ENCODE measurements around the gene NRDE2.

Gene NRDE2

DNA sequence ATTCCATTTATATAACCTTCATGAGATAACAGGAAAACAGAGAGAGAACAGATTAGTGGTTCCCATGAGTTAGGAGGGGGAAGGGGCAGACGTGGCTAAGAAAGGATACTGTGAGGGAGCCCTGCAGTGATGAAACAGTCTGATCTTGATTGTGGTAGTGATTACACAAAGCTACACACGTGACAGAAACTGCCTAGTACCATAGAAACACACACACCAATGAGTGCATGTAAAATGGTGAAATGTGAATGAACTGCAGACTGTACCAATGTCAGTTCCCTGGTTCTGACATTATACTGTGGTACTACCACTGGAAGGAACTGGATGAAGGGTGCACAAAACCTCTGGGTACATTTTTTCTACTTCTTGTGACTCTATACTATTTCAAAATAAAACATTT is 36.9 kb downstream of the NRDE2 start:
- no peak for DNase-seq

DNA sequence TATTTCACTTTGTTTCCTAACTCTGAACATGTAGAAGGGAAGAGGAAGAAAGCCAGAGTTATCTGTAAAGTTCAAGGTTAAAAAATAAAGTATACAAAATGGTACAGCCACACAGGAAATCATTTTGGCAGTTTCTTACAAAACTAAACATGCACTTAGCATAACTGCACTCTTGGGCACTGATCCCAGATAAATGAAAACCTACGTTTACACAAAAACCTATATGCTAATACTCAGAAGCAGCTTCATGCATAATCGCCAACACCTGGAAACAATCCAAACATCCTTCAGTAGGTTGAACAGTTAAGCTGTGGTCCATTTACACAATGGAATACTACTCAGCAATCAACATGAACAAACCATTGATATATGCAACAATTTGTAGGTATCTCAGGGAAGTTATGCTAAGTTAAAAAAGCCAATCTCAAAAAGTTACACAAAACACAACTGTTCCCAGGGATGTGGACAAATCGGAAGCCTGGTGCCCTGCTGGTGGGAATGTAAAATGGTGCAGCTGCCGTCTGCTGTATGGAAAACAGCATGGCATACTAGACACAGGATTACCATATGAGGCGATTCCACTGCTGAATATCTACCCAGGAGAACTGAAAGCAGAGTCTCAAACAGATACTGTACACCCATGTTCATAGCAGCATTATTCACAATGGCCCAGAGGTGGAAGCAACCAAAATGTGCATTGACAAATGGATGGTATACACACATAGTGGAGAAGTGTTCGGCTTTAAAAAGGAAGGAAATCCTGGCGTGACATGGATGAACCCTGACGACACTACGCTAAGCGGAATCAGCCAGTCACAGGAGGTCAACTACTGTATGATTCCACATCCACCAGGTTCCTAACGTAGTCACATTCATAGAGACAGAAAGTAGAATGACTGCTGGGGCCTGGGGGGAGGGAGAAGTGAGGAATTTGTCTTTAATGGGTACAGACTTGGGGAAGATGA is 37.7 kb downstream of the NRDE2 start:
- no peak for DNase-seq

DNA sequence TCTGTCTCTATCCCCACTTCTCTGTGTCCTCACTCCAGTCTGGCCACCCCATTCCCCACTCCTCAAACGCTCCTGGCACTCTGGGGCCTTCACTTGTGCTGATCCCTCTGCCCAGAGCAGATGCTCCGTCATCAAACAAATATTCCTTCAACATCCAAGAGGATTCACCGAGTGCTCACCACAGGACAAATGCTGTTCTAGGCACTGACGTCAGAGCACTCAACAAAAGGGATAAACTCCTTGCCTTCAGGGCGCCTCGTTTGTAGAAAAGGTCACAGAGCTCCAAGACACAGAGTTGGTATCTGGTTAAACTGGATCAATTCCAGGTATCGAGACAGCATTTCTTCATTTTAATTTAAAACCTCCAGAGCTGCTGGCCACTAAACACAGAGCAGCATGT is 40.0 kb downstream of the NRDE2 start:
- no peak for DNase-seq

DNA sequence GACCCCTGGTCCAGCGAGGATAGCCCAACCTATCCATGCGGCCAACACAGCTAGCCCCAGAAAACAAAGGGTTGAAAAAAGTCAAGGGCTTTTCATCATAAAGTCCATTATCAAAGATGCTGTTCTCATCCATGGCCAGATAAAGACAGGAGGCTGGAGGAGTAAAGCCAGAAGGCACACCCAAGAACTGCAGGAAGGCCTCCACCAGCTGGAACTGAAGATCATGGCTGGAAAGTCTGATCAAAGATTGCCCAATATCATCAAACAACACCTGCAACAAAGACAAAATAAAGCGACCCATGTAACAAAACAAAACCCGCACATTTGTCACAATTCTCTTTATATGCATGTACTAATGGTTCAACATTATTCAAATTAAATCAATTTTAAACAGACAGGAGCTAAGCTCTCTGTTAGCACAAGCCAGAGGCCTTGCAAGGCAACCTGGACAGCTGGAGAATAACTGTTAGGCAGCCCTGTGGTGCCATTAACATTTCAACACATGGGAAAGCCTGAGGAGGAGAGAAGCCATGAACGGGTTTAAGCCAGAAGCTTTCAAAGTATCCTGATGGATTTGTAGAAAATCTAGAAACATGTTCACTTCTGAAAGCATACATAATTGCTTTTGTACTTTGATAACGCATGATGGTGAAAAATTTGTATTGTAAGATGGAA is 41.3 kb downstream of the NRDE2 start:
- DNase-seq: no peak

DNA sequence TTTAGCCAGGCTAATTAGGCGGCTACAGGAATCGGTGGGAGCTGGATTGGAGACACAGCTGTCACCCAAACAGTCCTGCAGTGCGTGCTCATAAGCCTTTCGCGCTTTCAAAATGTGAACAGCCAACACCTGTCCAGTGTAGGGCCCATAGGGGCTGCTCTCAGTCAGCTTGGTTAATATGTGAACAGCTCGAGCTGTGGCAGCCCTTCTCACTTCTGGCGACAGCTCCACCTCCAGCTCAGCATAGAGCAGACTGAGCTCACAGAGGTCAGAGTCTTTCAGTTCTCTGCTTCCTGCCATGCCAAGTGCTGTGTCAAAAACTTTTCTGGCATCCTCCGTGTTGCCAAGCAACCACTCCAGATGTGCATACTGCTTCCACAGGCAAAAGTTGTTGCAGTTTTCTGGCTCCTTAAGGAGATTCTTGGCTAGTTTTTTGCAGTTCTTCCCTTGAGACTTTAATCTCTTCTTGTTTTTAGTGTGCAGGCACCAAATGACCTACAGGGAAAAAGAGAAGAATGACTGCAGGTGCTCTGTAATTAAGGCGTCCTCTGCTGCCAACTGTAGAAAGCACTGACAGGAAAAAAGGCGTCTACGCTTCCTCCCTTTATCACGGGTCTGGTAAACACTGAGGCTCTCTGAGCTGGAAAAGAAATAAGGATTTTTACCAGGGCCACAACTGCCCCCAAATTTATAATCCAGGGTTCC is 42.9 kb downstream of the NRDE2 start:
- DNase-seq: no peak

DNA sequence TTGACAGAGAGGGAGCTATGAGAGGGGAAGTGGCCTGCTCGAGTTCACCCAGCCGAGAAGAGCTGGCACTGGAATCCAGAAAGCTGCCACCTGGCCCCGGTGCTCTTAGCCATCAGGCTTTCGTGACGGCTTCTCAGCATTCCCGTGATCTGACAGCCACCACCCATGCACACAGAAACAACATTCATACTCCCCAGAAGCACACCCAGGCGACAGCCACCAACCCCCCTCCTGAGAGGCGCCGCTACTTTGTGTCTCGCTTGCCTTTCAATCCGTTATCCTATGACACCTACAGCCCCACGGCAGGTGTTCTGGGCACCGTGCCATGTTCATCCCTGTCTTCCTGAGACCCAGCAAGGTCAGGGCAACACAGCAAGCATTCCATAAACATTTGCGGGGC is 44.0 kb downstream of the NRDE2 start:
- no peak for DNase-seq

DNA sequence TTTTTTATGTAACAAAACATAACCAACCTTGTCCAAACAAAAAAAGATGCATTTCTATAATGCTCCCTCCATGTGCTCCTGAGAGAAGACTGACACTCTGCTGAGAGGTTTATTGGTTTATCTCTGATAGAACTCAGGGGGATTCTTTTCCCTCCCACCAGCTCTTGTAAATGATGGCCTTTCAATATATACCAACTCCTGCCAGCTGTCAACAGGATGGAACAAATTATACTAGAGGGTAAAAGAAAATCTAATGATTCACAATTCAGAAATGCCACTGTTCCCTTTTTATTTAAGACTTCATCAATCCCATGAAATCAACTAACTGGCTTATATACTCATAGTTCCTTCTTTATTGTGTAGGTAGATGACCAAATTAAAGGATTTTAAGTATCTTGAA is 50.0 kb downstream of the NRDE2 start:
- DNase-seq: no peak

DNA sequence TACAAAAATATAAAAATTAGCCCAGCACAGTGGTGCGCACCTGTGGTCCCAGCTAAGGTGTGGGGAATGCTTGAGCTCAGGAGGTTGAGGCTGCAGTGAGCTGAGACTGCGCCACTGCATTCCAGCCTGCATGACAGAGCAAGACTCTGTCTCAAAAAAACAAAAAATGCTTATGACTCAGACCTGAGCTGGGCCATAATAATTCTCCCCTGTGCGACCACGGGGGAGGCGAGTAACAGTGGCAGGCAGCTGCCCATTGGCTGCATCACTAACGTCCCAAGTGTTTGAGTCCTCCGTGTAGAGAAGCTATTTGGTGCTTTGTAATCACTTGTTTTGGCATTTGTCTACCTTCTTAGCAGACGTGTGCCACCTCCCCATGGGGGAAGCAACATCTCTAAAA is 50.5 kb downstream of the NRDE2 start:
- DNase-seq: no peak

DNA sequence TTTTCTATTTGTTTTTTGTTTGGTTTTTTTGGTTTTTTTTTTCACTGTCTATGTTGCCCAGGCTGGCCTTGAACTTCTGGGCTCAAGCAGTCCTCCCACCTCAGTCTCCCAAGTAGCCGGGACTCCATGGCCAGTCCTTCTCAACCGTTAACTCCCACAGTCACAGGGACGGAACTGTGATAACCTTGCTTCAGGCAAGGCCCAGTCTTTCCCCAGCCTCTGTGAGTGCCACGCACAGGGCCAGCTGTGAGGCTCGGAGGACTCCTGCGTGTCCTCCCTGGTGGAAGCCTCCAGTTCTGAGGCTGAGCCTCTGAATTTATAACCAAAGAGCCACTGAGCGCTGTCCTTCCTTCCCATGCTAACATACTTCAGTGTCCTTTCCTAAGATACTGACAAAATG is 51.6 kb downstream of the NRDE2 start:
- no peak for DNase-seq

DNA sequence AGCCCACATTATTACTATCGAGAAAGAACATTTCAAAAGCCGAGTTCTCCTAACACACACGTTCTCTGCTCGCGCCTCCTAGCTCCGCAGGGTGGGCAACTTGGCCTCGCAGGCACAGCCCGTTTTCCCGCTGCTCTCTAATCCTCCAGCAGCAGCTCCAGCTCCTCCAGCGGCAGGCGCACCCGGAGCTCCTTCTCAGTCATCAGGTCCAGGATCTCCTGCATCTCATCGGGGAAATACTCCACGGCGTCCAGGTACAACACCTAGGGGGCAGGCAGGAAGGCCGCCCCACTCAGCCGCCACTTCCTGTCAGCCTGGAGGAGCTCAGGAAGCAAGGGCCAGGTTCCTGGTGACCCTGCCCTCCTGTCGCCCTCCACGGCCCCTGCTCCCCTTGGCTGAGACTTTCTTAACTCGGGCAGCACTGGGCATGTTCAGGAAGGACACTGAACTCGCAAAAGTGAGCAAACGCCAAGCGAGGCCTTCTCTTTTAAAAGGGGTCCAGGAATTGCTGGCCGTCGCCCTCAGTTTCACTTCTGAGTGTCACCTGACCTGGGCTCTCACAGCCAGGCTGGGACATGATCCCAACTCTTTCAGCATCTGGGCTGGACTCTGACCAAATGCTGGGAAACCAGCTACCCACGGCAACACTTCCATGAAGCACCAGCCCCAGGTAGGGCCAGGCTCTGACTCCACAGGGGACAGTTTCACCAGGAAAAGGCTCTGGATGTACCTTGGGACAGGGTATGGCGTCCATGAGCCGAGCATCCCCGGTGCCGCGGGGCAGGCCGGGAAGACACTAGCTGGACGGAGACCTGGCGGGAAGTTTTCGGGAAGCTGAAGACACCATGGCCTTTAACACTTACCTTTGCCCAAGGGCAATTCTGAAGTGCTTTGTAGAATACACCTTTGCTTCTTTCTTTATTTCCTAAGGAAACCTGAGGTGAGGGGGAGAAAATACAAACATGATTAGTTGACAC is 53.3 kb downstream of the NRDE2 start:
- no peak for DNase-seq

DNA sequence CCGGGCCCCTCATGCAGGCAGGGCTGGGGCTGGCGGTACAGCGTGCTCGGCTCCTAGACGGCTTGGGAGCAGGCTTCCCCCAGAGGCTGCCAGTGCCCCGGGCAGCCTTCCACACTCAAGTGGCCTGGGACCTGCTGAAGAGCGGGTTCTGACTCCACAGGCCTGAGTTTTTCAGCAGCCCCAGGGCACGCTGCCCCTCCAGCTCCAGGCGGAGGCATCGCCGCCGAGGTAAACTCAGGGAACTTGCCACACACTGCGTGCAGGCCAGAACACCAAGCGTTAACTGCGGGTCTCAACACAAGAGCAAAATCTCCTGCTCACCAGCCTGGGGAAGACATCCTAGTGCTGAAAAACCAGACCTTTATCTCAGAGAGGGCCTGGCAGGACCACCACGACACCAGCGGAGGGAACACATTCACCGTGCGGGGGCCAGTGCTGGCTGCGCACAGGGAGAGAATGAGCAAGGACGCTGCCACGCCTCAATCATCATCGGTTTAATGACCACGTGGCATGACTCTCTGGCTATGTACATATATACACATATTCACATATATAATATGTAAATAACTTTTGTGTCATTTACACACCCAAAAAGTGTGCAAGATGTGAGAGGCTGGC is 54.1 kb downstream of the NRDE2 start:
- DNase-seq: no peak

DNA sequence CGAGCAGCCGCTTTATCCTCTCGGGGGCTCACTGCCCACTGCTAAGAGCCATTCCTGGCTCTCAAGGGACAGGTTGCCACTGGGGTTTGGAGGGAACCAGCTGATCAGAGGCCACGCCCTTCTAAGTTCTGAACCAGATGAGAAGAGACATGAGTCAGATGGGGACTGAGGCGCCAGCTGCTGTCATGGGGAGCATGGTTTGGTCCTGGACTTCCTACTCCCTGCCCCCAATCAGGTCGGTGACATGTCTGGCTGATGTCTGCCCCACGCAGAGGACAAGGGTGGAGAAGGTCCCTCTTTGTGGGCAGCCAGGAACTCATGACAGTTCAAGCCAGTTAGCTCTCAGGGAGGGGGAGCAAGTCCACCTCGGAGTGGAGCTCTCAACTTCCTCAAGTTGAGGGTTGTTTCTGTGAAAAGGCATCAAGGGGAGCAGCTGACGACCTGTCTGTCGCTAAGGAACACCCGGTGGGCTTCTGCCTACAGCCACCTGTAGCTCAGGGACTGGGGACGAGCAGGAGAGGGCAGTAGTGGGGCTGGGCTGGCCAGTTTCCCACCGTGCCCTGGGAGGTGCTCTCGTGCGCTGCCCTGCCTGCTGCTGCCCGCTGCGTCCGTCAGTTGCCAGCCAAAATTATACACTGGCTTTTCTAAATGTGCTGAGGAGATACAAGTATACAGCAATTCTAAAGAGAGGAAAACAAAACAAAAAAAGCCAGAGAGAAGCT is 54.9 kb downstream of the NRDE2 start:
- no peak for DNase-seq

DNA sequence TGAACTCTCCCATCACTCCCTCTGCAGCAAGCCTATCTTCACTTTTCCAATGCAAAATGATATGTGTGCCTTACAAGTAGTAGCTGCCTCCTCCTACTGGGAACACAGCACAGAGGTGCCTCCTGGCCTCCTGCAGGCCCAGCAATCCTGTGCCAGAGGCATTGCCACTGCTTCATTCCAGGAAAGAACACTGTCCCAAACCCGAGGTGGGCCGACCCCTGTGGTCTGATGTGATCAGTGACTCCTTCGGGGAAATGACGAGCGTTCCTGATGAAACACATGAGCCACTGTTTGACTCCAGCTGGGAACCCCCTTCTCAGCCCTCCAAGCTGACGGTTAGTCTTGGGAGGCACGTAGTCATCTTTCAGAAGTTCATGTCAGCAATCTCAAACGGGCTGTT is 55.9 kb downstream of the NRDE2 start:
- no peak for DNase-seq

DNA sequence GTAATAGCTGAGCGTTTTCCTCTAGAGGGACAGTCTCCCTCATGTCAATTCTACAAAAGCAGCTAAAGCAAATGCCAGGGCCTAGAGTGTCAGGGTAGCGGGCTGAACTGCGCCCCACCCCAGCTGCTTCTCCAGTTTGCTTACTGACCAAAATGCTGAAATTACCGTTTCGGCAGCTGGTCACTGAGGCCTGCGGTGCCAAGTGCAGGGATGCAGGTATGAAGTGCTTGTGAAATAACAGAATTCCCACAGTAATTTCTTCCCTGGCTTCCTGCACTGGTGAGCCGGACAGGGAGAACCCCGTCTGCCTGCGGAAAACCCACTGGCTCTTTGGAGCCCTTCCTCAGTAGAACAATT is 56.3 kb downstream of the NRDE2 start:
- DNase-seq: no peak

DNA sequence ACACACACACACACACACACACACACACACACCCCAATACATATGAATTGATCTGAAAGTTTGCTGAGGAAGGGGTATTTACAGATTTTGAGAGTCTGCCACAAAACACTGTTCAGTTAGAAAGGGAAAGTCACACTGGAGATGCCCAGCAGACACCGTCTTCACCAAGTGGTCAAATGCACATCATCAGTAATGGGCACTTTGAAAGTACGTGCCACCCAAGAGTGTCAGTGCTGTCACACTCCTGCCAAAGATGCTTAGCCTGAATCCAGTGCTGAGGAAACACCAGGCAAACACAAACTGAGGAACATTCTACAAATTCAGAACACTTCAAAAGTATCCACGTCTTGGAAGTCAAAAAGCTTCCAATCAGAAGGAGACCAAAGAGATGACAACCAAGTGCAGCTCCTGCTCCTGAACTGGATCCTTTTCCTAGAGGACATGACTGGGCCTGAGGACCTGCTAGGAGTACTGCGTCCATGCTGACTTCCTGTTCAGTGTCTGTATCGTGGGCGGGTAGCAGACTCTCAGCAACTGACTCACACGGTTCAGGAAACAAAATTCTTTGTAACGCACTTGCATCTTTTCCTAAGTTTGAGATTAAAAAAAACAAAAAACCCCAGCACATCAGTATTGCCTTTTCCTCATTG is 56.8 kb downstream of the NRDE2 start:
- no peak for DNase-seq

DNA sequence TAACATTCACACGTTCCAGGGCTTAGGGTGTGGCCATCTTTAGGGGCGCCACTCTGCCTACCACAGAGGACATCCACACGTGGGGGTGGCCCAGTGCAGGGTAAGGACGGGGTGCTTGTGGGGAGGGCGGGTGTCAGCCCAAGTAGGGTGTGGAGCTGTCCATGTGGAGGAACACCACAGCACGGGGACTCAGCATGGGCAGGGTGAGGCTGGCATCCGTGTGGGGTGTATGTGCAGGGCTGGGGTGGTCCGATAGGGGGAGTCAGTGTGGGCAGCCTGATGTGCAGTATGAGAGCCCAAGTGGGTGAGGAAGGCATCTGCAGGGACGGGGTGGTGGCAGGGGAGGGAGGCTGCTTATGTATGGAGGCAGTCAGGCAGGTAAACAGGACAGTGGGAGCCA is 57.7 kb downstream of the NRDE2 start:
- DNase-seq: no peak

DNA sequence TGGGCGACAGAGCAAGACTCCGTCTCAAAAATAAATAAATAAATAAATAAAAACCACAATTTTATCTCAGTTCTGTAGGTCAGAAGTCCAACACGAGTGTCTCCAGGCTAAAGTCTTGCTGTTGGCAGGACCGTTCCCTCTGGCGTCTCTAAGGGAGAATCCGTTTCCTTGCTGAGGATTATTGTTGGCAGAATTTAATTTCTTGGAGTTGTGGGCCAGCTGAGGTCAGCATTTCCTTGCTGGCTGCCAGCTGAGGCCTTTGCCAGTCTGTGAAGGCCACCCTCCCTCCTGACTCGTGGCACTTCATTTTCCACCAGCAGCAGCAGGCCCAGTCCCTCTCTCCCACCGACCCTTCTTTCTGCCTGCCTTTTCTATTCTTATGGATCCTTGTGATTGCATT is 58.2 kb downstream of the NRDE2 start:
- no peak for DNase-seq

DNA sequence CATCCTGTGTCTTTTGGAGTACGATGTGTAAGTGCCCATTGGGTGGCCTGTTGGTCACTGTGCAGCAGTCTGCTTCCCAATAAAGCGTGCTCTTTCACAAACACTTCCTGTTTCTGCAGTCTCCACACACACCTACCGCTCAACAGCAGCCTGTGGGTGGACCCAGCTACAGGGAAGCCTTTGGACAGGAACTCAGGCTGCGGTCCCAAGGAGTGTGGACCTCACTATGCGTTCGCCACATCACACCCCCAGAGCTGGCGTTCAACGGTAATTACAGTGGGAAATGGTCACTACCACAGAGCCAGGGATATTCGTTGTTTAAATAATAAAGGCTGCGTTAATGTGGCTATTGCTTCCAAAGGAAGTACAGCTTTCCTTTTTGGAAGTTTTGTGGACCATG is 59.2 kb downstream of the NRDE2 start:
- no peak for DNase-seq

DNA sequence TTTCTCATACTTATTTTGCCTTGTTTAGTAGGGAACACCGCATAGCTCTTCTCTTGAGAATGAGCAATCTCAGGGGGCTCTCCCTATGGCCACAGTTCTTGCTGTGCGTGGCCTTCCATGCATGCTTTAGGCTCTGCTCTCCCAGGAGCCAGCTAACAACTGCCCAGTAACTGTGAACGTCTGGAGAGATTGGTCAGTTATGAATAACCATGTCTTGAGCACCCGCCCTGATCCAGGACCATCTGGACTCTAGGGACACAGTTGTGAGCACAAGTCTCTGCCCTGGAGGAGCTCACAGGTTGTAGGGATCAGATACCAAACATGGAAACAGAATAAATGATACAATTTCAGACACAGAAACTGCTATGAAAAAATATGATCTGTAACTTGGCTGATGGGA is 63.3 kb downstream of the NRDE2 start:
- DNase-seq: no peak

DNA sequence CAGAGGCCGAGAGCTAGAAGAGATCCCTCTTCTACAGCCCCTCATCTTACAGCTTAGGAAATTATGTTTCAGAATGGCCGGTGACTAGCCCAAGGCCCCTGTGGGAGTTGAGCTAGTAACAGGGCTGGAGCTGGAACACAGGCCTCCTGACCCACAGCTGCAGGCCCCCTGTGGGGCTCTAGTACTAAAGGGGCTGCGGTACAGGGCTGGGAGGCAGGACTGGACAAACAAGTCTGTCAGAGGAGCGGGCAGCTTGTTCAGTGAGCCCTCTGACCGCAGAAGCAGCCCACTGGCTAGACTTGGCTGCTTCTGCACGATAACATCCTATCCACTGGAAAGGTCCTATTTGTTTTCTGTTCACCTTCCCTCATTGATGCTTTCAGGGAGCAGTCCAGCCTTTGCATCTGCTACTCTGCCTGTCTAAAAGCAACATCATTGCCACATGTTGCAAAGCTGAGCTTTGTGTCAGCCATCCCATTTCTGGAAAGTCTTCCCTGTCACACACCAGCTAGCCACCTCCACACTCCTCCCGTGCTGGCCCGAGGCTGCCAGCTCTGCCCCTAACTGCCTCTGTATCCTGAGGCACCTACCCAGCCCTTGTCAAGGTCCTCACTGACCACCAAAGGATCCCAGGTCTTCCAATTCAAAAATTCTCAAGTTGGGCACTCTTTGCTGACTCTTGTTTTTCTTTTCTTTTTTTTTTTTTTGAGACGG is 65.1 kb downstream of the NRDE2 start:
- DNase-seq: no peak

Data from COR-L47 (cell line).